HG03025 (cell line): ENCODE results near the gene SNAPC3.
"Not testable (repeated sequence)": the region's sequence is repeated elsewhere in the genome, so short reads cannot be mapped to it uniquely, and the experiment has no call there.

Source experiments
- ATAC-seq: cut with Tn5 transposase; IDR thresholded peaks from one replicate; pipeline ENCODE4 v1.9.1; 2021; ENCODE audit warnings: mild to moderate bottlenecking, moderate library complexity; ENCODE audit not compliant: unreplicated experiment, low FRiP score

The SNAPC3 gene

GRCh38 chr9:15421990-15422371, 695 bp upstream of the SNAPC3 start:
- no peak for ATAC-seq

DNA sequence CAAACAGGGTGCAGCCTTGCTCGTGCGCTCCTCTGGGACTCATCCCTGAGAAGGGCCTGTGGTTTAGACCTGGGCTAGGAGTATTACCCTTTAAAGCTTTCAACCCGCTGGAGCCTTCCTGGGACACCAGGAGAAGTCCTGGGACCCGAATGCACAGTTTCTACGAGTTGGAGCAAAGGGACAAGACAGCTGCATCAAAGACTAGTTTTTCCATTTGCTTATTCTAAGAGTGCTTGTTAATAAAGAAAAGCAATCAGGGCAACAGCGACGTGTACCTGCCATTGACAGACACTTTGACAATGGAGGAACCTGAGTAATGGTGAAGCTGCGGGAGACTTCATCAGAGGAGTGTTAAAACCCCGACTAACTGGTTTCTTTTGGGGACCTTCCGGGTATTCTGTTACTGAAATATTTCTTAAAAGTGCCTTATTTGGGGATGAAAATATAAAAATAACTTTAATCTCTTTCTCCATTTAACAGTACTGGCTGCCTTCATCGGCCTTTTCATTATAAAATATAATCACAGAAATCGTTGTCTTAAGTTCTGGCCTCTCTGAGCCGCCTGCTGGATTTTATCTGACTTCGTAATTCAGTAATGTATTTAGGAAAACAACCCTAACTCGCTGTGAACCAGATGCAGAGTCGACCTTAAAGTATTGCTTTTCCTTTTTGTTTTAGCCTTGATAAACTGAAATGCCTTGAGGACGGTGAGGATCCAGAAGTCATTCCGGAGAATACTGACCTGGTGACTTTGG, 732 bp downstream of the SNAPC3 start:
- no peak for ATAC-seq

DNA sequence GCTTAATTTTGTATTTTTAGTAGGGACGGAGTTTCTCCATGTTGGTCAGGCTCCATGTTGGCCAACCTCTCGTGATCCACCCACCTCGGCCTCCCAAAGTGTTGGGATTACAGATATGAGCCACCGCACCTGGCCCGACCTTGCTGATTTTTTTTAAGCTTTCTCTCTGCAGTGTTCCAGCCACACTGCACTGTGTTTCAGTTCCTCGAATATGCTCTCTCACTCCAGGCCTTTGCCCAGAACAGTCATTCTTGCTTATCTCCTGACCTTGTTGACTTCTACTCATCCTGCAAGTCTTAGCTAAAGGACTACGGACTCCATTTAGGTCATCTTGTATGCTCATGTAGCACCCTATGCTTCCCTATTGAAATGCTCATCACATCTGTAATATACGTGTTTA, 3.3 kb downstream of the SNAPC3 start:
- peak; percentile 51 for ATAC-seq

DNA sequence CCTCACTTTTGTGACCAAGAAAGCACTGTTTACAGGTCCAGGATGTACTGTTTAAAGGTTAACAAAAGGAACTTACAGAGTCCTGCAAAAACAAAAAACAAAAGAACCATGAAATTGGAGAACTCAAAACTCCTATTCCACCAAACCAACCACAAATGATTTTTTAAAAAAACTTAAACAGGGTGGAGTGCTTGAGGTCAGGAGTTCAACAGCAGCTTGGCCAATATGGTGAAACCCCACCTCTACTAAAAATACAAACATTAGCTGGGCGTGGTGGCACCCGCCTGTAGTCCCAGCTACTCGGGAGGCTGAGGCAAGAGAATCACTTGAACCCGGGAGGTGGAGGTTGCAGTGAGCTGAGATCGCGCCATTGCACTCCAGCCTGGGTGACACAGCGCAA, 5.0 kb downstream of the SNAPC3 start:
- ATAC-seq: not testable (repeated sequence)

DNA sequence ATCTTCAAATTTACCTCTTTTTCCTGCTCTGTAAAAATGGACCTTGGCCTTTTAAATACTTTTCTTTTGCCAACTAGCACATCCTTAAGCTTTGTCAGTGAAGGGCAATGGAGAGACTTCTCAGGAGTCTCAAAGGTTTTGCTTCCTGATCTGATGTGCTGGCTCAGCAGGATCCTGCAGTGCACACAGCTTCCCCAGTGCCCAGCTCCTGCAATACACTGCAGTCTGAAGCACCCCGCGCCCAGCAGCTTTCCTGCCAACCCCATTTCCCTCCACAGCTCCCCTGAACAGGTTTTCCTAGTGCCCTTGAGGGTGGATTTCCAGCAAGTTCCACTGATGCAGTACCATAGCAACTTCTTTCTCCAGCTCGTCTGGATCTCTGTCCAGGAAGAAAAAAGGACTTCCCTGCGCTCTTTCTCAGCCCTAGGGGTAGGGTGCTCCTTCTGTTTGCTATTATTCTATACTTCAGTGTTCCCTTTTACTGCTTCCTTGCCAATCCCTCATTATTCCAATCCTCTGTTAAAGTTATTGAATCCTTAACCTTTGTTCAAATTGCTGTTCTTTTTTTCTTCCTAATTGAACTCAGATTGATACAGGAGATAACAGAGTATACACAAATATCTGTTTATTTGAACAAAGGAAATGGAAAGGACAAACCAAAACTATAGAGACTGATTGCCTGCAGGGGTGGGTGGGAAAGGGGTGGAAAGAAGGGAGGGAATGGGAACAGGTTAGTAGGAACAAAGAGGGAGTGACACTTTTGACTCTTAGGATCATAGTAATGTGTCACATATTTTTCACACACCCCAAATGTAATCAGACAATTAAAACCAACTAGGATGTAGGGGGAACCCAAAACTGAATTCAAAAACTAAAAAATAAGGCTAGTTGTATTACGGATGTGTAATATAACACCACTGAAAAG, 8.5 kb downstream of the SNAPC3 start:
- no peak for ATAC-seq

GRCh38 chr9:15433191-15433590, 10.5 kb downstream of the SNAPC3 start:
- no peak for ATAC-seq

- ATAC-seq: peak; percentile 61
These were observed 11.0 kb downstream of the SNAPC3 start for GRCh38 chr9:15433661-15434060.

DNA sequence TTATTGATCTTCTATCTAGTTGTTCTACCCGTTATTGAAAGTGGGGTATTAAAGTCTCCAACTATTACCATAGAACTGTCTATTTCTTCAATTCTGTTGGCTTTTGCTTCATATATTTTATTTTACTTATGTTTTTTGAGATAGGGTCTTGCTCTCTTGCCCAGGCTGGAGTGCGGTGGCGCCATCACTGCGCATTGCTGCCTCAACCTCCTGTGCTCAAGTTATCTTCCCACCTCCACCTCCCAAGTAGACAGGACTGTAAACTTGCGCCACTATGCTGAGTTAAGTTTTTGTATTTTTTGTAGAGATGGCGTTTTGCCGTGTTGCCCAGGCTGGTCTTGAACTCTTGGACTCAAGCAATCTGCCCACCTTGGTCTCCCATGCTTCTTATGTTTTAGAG, 16.2 kb downstream of the SNAPC3 start:
- ATAC-seq: no peak

DNA sequence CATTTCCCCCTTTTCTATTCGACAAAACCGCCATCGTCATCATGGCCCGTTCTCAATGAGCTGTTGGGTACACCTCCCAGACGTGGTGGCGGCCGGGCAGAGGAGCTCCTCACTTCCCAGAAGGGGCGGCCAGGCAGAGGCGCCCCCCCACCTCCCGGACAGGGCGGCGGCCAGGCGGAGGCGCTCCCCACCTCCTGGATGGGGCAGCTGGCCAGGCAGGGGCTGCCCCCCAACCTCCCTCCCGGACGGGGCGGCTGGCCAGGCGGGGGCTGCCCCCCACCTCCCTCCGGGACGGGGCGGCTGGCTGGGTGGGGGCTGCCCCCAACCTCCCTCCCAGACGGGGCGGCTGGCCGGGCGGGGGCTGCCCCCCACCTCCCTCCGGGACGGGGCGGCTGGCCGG, 19.2 kb downstream of the SNAPC3 start:
- ATAC-seq: not testable (repeated sequence)

DNA sequence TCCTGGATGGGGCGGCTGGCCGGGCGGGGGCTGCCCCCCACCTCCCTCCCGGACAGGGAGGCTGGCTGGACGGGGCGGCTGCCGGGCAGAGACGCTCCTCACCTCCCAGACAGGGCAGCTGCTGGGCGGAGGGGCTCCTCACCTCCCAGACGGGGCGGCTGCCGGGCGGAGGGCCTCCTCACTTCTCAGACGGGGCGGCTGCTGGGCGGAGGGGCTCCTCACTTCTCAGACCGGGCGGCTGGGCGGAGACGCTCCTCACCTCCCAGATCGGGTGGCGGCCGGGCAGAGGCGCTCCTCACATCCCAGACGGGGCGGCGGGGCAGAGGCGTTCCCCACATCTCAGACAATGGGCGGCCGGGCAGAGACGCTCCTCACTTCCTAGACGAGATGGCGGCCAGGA, 19.6 kb downstream of the SNAPC3 start:
- ATAC-seq: not testable (repeated sequence)

- no peak for ATAC-seq
These were observed 21.5 kb downstream of the SNAPC3 start for GRCh38 chr9:15444141-15444540.

GRCh38 chr9:15453956-15454355, 31.3 kb downstream of the SNAPC3 start:
- no peak for ATAC-seq

DNA sequence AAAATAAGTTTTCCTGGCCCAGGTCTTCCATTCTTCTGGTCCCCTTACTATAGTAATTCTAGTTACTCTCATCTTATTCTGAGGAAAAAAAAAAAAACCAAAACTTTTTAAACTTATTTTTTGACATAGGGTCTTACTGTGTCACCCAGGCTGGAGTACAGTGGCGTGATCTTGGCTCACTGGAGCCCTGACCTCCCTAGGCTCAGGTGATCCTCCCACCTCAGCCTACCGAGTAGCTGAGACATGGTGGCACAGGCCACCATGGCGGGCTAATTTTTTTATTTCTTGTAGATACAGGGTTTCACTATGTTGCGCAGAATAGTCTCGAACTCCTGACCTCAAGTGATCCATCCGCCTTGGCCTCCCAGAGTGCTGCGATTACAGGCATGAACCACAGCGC, 38.4 kb downstream of the SNAPC3 start:
- no peak for ATAC-seq

GRCh38 chr9:15461601-15462000, 38.9 kb downstream of the SNAPC3 start:
- no peak for ATAC-seq

- no peak for ATAC-seq
These were observed 45.5 kb downstream of the SNAPC3 start for GRCh38 chr9:15468145-15468544.

GRCh38 chr9:15469406-15469805, 46.7 kb downstream of the SNAPC3 start:
- no peak for ATAC-seq

DNA sequence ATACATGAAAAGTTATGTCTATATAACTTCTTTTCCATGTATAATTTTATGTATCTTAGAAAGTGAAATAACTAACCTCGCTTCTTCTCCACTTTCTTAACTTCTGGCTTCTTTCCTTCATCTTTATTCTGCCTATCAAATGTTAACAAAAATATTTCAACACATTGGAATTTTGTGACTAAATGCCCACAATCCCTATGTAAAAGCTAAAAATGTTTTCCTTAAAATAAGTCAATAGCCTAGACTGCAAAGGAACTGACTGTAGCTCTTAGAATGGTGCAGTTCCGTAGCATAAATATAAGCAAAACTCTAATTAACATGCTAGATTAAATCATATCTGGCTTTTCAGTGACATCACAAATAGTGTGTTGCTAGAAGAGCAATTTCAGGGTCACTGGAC, 47.2 kb downstream of the SNAPC3 start:
- ATAC-seq: no peak

DNA sequence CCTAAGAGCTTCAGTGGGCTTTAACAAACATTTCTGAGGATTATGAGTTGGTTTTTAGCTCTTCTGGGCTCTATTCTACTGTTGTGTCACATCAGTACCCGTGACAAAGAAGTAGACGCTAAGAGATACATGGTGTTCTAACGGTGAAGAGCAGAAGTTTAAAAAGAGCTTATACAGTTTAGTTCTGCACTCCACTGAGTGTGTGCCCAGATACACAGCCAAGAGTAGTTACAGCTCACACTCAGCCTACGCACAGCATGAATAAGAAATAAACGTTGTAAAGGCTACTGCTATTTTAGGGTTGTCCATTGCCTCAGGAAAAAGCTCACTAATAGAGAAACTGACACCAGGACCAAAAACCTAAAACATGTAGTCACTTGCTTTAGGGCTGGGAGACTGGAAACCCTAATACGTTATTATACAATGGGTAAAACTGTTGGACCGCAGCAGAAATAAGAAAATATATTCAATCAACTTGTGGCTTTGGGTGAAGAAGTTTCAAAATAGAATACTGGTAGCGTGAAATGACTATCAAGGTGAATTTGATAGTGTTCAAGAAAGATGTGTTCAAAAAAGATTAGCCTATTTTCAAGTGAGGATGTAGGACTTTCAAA, 53.4 kb downstream of the SNAPC3 start:
- no peak for ATAC-seq

- no peak for ATAC-seq
These were observed 57.4 kb downstream of the SNAPC3 start for GRCh38 chr9:15480028-15480427.

DNA sequence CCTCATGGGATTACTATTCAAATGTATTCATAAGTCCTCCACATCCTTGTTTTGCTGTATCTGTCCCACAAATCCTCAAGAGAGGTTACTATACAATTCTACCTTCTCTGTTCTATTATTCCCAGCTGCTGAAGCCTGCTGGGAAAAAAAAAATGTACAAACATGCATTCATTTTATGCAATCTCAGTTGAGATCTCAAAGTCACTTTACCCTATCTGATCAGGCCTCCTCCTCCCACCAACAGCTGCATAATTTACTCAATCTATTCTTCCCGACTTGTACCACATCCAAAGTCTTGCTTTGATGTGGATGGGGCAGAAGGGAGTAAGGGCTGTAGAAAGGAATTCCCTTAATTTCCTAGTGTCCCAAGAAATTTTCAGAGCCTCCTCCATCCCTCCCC, 59.5 kb downstream of the SNAPC3 start:
- no peak for ATAC-seq

- ATAC-seq: no peak
These were observed 62.1 kb downstream of the SNAPC3 start for GRCh38 chr9:15484802-15485201.
